ENCODE data around the gene AOPEP. TPM values are rescaled to one million over a fixed set of nuclear protein-coding genes. Genes with fewer than 3 reads are reported as not detected.

AOPEP gene
- total and polyA plus RNA-seq, 9 of the 15 experiments (the other 6 are each of a cell fraction or from before 2014, with no cell fraction given) = 4.5 to 19.3 (median 13.5) TPM

- TF ChIP-seq SMARCB1 (IDR thresholded peaks at IDR 0.05; ENCODE audit: insufficient read length, low read depth) (no peak), MITF (IDR thresholded peaks at IDR 0.05) (no peak), STAT5B (CRISPR knock-in tag; IDR thresholded peaks at IDR 0.05) (no peak), ZNF77 (CRISPR knock-in tag; IDR thresholded peaks at IDR 0.05) (no peak), DACH1 (IDR thresholded peaks at IDR 0.05; ENCODE audit: partially characterized antibody) (no peak), EP300 (IDR thresholded peaks at IDR 0.05; ENCODE audit: low read length) (no peak), HDAC3 (IDR thresholded peaks at IDR 0.05; ENCODE audit: borderline replicate concordance, partially characterized antibody) (no peak), HCFC1 (IDR thresholded peaks at IDR 0.05; ENCODE audit: low read depth, low read length) (no peak), FOXA3 (CRISPR knock-in tag; conservative IDR thresholded peaks at IDR 0.05 in 1 of 2, IDR thresholded peaks at IDR 0.05 in 1 of 2) (no peak), SAFB (IDR thresholded peaks at IDR 0.05; ENCODE audit: borderline replicate concordance, low read depth, low read length) (no peak), PML (IDR thresholded peaks at IDR 0.05; ENCODE audit: low read length) (no peak), TRIM28 (IDR thresholded peaks at IDR 0.05) (no peak), THRA (IDR thresholded peaks at IDR 0.05) (no peak), HMGXB4 (CRISPR knock-in tag; IDR thresholded peaks at IDR 0.05) (no peak), PRPF4 (IDR thresholded peaks at IDR 0.05; ENCODE audit: insufficient read depth, low read depth, low read length, poor library complexity, severe bottlenecking) (no peak), ZNF143 (CRISPR knock-in tag; IDR thresholded peaks at IDR 0.05) (no peak), PBX2 (CRISPR knock-in tag; IDR thresholded peaks at IDR 0.05; ENCODE audit: low read depth) (peak; percentile 31; the same call in 1 of the 2 replicates), PBX2 (tag; conservative IDR thresholded peaks at IDR 0.05; ENCODE audit: low read depth) (no peak), SPI1 (IDR thresholded peaks at IDR 0.05; ENCODE audit: borderline replicate concordance, low read depth, low read length) (no peak)
Measured at GRCh38 chr9:95048225-95049087, 322.0 kb downstream of the AOPEP start (continued).

Data from K562 (cell line).